Spleen (tissue), 7 donors: ENCODE results near the gene ANKRD13A.
"Not testable (repeated sequence)": the region's sequence is repeated elsewhere in the genome, so short reads cannot be mapped to it uniquely, and the experiment has no call there.

ENCODE experiments used
- POLR2A ChIP-seq, 3 donors: fragments of 450-650 bp; IDR thresholded peaks; one replicate each; pipeline ENCODE4 v1.5.1; 2017; ENCODE audit warnings: antibody characterized with exemption in 3 of 3, mild to moderate bottlenecking in 1 of 3
- TF ChIP-seq, protein P1 (sequence below), 11 experiments: fragments of 200-600 bp in 7 of 11; fragments of 450-650 bp in 4 of 11; sonication (generic) in 4 of 11; IDR thresholded peaks in 8 of 11; conservative IDR thresholded peaks in 3 of 11; 1 replicate in 7 of 11; 2 replicates in 4 of 11; pipeline versions ENCODE4 v1.4.0 to v1.8.0; 2016 to 2021; ENCODE audit warnings: antibody characterized with exemption in 11 of 11, inconsistent platforms in 4 of 11, mild to moderate bottlenecking in 1 of 11
- donor health status: DM: no; HTN: no; CAD: no; lungs with moderate emphysema.
- donor health status: DM: no; HTN: no; CAD: no.
- donor health status: DM: no; HTN: no; CAD: no.

GRCh38 chr12:110068115-110068514 is 68.9 kb downstream of the ANKRD13A start:
- TF ChIP-seq, protein P1, sequence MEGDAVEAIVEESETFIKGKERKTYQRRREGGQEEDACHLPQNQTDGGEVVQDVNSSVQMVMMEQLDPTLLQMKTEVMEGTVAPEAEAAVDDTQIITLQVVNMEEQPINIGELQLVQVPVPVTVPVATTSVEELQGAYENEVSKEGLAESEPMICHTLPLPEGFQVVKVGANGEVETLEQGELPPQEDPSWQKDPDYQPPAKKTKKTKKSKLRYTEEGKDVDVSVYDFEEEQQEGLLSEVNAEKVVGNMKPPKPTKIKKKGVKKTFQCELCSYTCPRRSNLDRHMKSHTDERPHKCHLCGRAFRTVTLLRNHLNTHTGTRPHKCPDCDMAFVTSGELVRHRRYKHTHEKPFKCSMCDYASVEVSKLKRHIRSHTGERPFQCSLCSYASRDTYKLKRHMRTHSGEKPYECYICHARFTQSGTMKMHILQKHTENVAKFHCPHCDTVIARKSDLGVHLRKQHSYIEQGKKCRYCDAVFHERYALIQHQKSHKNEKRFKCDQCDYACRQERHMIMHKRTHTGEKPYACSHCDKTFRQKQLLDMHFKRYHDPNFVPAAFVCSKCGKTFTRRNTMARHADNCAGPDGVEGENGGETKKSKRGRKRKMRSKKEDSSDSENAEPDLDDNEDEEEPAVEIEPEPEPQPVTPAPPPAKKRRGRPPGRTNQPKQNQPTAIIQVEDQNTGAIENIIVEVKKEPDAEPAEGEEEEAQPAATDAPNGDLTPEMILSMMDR (IDR thresholded peaks at IDR 0.05 in 8 of 11, conservative IDR thresholded peaks at IDR 0.05 in 3 of 11): not testable (repeated sequence)
- not testable (repeated sequence) for TF ChIP-seq POLR2A (IDR thresholded peaks at IDR 0.05)
